RWPE2 (cell line): ENCODE results near the gene IGDCC3.

Experiments used
- ATAC-seq: fragments of 200-7000 bp; cut with Tn5 transposase; 3 replicates; pipeline ENCODE4 v1.9.1; 2021; ENCODE audit warnings: low read depth
- DNase-seq: peaks from one replicate; pipeline ENCODE4 v3.0.0-alpha.2; 2020; ENCODE audit warnings: low spot score
- H3K27ac ChIP-seq: fragments of 450-650 bp; 2 replicates; pipeline ENCODE4 v1.5.1; 2017; ENCODE audit warnings: mild to moderate bottlenecking; ENCODE audit not compliant: poor library complexity, severe bottlenecking
- H3K27me3 ChIP-seq: fragments of 250-450 bp; sonication (Bioruptor Pico); 2 replicates; pipeline ENCODE4 v1.5.1; 2021; ENCODE audit warnings: mild to moderate bottlenecking, moderate library complexity; ENCODE audit not compliant: insufficient read depth, poor library complexity, severe bottlenecking
- H3K36me3 ChIP-seq: fragments of 250-450 bp; sonication (Bioruptor Pico); 2 replicates; pipeline ENCODE4 v1.5.1; 2020; ENCODE audit warnings: low read depth, mild to moderate bottlenecking, moderate library complexity
- H3K4me1 ChIP-seq: fragments of 250-450 bp; sonication (Bioruptor Pico); 2 replicates; pipeline ENCODE4 v1.5.1; 2021; ENCODE audit warnings: mild to moderate bottlenecking, moderate library complexity; ENCODE audit not compliant: insufficient read depth, poor library complexity, severe bottlenecking
- H3K4me3 ChIP-seq: fragments of 250-450 bp; sonication (Bioruptor Pico); 2 replicates; pipeline ENCODE4 v1.5.1; 2021; ENCODE audit warnings: mild to moderate bottlenecking, moderate library complexity; ENCODE audit not compliant: severe bottlenecking
- H3K9me3 ChIP-seq: fragments of 250-450 bp; sonication (Bioruptor Pico); 2 replicates; pipeline ENCODE4 v1.5.1; 2021; ENCODE audit warnings: mild to moderate bottlenecking, moderate library complexity; ENCODE audit not compliant: severe bottlenecking
- TF ChIP-seq, protein P1 (sequence below): fragments of 450-650 bp; IDR thresholded peaks from one replicate; pipeline ENCODE4 v1.5.1; 2017; ENCODE audit warnings: mild to moderate bottlenecking, moderate library complexity; ENCODE audit not compliant: poor library complexity, severe bottlenecking

The IGDCC3 gene

DNA sequence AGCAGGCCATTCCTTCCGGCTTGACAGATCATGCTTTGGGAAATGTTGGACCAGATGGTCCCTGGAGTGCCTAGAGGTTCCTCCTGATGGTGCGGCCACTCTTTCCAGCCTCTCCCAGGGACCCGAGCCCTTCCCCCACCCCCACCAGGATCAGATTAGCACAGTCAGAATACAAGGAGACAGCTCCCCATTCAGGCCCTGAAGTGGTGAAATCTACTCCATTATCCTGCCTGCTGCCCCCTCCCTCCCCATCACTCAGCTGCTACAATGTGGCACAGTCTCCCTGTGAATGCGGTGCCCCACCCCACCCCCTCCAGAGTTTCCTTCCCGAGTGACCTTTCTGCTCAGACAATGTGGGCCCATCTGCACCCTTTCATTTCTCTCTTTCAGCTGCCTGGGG is 43.9 kb downstream of the IGDCC3 start:
- DNase-seq (no peak), ATAC-seq (no peak)
- Histone ChIP-seq H3K4me1 (no peaks in the 10 kb centered on the region), H3K27me3 (no peaks in the 10 kb centered on the region), H3K36me3 (no peaks in the 10 kb centered on the region), H3K4me3 (no peak overlapping the region), H3K9me3 (no peaks in the 10 kb centered on the region), H3K27ac (no peak overlapping the region)
- TF ChIP-seq, protein P1, sequence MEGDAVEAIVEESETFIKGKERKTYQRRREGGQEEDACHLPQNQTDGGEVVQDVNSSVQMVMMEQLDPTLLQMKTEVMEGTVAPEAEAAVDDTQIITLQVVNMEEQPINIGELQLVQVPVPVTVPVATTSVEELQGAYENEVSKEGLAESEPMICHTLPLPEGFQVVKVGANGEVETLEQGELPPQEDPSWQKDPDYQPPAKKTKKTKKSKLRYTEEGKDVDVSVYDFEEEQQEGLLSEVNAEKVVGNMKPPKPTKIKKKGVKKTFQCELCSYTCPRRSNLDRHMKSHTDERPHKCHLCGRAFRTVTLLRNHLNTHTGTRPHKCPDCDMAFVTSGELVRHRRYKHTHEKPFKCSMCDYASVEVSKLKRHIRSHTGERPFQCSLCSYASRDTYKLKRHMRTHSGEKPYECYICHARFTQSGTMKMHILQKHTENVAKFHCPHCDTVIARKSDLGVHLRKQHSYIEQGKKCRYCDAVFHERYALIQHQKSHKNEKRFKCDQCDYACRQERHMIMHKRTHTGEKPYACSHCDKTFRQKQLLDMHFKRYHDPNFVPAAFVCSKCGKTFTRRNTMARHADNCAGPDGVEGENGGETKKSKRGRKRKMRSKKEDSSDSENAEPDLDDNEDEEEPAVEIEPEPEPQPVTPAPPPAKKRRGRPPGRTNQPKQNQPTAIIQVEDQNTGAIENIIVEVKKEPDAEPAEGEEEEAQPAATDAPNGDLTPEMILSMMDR: no peak

DNA sequence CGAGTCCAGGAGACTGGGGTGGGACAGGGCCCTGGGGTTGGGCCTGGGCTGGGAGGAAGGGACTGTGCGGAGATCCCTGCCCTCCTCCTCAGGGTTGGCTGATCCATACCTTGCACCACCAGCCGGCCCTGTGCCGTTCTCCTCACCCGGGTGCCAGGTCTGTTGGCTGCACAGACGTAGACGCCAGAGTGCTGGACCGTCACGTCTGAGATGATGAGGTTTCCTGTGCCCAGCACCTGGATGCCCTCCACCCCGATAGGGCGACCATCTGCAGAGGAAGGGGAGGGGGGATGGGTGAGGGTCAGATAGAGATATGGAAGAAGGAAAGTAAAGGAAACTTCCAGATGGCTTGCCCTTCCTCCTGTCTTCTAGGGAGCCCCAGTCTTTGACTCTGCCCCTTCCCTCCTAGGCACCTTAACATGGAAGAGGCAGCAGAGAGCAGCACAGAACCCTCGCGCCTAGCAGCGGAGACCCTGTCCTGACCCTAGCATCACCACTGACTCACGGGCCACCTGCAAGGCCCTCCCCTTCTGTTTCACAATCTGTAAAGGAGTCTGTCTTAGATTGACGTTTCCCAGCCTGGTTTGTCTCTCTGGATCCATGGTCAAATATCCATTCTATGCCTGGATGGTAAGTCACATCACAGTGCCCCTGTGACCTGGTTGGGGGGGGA is 44.5 kb downstream of the IGDCC3 start:
- no peaks in the 10 kb centered on the region for H3K4me1 ChIP-seq
- H3K36me3 ChIP-seq: no peaks in the 10 kb centered on the region
- no peaks in the 10 kb centered on the region for H3K27me3 ChIP-seq
- ATAC-seq (peak; percentile 49), DNase-seq (no peak)
- TF ChIP-seq, protein P1: no peak
- no peak overlapping the region for H3K27ac ChIP-seq
- no peak overlapping the region for H3K4me3 ChIP-seq
- H3K9me3 ChIP-seq: no peaks in the 10 kb centered on the region

DNA sequence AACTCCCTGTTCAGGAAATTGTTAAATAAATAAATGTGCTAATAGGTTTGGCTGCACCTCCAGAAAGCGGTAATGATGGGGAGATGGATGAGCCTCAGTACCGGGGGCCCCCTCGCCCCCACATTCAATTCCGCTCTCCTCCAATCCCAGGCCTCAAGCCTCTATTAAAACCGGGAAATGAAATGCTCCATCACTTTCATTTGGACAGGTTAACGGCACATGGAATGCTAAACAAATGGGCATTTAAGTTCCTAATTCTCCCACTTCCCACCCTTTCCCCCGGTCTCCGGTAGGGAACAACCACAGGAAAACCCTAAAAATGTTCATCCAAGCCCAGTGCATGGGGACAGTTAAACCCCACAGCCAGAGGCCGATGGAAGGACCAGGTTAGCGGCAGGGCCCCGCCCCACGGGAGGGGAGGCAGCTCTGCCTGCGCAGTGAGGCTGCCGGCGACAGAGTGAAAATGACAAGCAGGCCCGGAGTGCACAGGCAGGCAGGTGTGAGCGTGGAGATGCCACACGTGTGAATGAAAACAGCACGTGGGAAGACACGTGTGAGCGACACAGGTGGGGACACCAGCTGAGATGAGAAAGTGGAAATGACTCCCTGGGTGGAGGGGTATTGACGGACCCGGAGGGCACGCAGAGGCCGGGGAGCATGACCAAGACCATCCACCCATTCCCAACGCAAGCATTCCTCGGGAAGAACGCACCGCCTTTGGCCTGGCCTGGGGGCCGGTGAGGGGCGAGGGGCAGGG is 45.2 kb downstream of the IGDCC3 start:
- Histone ChIP-seq H3K4me1 (no peaks in the 10 kb centered on the region), H3K9me3 (no peaks in the 10 kb centered on the region), H3K27ac (no peak overlapping the region), H3K36me3 (no peaks in the 10 kb centered on the region), H3K27me3 (no peaks in the 10 kb centered on the region), H3K4me3 (no peak overlapping the region)
- ATAC-seq (no peak), DNase-seq (no peak)
- TF ChIP-seq, protein P1: no peak

DNA sequence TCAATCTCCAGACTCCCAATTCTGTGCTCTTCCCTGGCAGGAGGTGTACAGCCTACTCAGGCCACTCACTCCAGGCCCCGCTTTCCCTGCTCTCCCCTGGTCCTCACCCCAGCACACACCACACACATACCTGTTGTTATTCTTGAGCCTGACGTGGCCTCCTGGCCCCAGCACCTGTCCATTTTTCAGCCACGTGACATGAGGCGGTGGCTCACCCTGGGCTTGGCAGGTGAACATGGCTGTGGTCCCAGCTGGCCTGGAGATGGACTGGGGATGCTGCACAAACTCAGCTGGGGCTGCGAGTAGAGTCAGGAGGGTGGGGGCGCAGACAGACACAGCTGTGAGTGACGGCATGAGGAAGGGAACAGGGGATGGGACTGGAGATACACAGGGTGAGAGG is 46.0 kb downstream of the IGDCC3 start:
- Histone ChIP-seq H3K9me3 (no peaks in the 10 kb centered on the region), H3K36me3 (no peaks in the 10 kb centered on the region), H3K4me3 (no peak overlapping the region), H3K27me3 (no peaks in the 10 kb centered on the region), H3K27ac (no peak overlapping the region), H3K4me1 (no peaks in the 10 kb centered on the region)
- DNase-seq (no peak), ATAC-seq (no peak; the same call in 2 of the 3 replicates)
- TF ChIP-seq, protein P1: no peak
